Islet of Langerhans (tissue), 1 donor: Measurements from ENCODE around the gene RRP36.

Source experiments
- FAIRE-seq: peaks from one replicate; lab custom pipeline; 2011; peaks lifted over from hg19 to GRCh38; lab: Jason Lieb, UNC

RRP36 gene

DNA sequence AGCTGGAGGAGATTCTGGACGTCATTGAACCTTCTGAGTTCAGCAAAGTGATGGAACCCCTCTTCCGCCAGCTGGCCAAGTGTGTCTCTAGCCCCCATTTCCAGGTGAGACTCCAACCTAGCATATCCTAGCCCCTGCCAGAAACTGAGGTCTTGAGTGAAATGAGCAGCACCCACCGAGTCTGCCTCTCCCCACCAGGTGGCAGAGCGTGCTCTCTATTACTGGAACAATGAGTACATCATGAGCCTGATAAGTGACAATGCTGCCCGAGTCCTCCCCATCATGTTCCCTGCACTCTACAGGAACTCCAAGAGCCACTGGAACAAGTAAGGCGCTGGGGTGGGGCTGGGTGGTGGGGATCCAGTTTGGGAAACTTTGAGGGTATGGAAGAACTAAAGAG is 12.3 kb upstream of the RRP36 start:
- no peak for FAIRE-seq

DNA sequence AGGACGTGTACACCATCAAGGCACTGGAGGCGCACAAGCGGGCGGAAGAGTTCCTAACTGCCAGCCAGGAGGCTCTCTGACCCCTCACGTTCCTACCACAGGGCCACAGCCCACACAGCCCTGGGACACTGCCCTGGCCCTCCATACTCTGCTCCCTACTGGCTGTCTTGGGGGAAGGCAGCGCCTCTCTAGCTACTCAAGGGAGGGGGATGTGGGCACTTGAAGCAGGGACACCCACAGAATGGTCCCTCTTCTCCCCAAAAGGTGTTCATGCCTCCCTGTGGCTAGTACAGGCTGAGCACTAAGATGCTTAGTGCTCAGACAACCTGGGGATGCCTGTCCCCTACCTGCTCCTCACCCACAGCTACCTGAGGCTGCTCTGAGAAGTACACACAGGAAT is 10.2 kb upstream of the RRP36 start:
- no peak for FAIRE-seq

DNA sequence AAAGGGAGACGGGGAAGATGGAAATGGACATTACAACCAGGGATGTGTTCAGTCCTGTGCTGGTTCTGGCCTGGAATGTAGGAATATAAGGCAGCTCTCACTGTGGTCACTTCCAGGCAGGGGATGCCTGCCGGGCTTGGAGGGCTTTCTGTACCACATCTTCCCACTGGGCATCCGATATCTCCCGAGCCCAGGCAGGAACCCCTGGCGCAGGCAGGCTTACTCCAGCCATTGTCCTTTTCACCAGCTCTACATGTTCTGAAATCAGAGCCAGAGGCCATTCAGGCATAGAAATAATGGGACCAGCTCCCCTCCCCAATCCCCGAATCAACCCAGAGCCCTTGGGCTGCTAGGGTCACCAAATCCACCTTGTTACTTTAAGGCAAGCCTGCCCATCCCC is 9.1 kb upstream of the RRP36 start:
- FAIRE-seq, result no peak

DNA sequence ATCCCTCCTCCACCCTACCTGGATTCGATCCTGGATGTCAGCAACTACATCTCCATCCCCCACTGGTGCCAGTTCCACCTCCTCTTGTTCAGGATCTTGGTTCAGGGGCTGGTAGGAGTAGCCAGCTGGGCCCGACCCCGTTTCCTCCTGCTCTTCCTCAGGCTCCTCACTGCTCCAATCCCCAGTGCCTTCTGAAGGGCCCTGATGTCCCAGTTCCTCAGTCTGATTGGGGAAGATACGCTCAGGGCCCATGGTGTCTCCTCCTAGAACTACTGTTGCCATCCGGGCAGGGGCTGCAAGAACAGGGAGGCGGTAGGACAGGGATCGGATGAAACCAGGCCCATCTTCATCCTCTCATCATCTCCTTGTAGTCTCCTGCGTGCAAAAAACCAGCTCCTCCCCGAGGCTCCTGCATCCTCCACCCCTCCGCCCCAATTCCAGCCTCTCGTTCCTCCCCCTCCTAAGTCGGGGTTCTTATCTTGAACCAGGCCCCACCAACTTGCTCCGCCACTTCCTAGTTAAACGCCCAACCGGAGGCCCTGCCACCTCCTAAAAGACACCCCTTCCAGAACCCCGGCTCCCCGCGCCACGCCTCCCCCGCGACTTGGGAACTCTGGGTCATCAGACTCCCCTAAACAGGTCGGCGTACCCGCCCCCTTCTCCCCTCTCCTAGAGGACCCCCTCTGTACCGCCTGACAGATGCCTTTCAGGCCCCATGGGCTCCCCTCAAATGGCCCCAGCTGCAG is 8.2 kb upstream of the RRP36 start:
- no peak for FAIRE-seq

DNA sequence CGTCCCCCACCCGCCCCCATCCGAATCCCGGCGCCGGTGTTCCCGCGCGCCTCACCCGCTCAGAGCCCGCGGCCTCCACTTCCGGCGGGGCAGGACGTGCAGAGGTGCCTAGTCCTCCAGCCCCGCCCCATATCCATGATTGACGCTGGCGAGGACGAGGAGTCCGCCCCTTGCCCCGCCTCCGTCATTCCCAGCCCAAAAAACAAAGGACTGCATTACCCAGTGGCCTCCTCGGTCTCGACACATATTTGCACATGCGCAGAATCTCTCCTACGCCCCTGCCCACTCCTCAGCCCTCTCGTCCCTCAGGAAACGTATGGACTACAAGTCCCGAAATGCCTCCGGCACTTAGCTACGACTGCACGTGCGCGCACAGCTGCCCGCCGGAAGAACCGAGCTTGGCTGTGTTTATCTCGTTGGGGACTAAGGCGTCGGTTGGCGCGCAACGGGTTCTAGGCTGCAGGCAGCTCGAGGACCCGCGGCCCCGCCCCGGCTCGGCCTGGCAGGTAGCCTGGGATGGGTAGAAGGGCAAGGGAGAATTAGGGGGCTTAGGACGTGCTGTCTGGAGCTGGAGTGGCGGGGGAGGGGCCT is 7.5 kb upstream of the RRP36 start, which contains the start of the genes KLHDC3 and MEA1:
Gene KLHDC3, plus strand, starts transcription at position 407 of the 591 bp plus-strand sequence. CDS start 2,944 bp downstream, outside the sequence.
Gene MEA1, minus strand, starts transcription at position 104 of the 591 bp plus-strand sequence. CDS start 133 bp downstream, outside the sequence.
- FAIRE-seq, result peak; percentile 96

DNA sequence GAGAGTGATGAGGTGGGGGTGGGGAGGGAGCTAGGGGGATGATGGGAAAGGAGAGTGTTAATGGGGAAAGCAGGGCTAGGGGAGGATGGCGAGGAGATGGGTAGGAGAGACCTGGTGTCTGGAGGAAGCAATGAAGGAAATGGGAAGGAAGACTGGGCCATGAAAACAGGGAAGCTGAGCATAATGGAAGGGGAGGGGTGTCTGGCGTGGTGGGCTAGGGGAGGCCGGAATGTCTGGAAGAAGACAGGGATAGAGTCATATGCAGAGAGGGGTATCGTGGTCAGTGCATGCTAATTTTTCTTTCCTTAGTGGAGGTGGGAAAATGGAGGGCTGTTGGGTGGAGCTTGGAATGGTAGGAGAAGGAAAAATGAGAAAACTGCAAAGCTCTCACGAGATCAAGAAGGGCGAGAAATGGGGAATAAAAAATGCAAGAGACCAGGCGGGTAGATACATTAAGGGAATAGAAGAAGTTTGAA is 7.0 kb upstream of the RRP36 start:
- FAIRE-seq, result no peak

DNA sequence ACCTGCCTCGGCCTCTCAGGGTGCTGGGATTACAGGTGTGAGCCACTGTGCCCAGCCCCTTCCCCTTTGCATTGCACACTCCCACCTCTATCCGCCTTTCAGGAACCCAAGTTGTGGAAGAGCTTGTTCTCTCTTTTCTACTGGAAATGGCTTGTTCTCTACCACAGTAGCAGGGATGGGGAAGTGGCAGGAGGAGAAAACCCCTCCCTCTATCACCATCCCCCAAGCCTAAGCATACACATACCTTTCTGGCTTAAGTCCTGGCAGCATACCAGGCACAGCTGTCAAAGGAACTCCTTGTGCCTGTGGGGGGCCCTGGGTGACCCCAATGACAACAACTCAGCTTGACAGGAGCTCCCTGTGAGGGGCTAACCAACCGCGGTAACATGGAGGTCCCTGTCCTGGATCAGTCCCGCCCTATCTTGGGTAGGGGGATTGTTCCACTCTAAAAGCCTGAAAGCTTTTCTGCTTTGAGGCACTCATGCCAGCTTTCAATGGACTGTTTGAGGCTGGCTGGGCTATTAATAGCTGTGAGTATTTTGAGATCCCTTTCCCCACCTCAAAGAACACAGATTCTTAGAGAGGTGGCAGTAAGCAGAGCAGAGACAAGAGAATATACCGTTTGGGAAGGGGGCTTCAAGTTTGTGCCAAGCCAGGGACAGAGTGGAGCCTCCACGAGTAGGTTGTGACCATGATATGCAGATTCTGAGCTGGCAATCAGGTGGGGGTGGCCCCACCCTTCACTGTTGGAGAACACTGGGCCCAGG is 5.1 kb upstream of the RRP36 start:
- FAIRE-seq, result no peak

DNA sequence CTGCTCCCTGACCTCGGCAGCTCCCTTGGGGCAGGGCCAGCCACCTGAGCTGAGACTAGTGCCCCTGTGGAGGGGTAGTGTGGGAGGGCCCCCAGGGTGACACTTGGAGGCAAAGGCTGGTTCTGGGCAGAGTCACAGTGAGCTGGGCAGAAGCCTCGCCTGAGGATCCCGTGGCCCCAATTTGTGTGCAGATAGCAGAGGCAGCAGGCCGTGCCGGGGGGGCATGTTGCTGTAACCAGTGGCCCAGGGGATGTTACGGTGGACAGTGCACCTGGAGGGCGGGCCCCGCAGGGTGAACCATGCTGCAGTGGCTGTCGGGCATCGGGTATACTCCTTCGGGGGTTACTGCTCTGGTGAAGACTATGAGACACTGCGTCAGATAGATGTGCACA is 4.5 kb upstream of the RRP36 start:
- no peak for FAIRE-seq

DNA sequence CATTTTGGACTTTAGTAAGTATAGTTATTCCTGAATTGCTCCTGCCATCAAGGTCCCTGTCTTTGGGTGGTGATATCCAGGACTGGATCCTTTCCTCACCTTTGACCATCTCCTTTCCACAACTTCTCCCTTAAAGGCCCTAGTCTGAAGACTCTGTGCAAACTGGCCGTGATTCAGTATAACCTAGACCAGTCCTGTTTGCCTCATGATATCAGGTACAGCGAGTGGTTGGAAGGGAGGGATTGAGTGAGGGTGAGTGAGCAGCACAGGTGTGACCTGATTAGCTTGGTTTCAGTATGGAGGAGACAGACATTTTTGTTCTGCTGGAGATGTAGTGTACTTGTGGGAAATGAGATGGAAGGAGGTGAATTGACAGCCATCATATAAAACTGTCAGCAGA is 2.3 kb upstream of the RRP36 start:
- no peak for FAIRE-seq

DNA sequence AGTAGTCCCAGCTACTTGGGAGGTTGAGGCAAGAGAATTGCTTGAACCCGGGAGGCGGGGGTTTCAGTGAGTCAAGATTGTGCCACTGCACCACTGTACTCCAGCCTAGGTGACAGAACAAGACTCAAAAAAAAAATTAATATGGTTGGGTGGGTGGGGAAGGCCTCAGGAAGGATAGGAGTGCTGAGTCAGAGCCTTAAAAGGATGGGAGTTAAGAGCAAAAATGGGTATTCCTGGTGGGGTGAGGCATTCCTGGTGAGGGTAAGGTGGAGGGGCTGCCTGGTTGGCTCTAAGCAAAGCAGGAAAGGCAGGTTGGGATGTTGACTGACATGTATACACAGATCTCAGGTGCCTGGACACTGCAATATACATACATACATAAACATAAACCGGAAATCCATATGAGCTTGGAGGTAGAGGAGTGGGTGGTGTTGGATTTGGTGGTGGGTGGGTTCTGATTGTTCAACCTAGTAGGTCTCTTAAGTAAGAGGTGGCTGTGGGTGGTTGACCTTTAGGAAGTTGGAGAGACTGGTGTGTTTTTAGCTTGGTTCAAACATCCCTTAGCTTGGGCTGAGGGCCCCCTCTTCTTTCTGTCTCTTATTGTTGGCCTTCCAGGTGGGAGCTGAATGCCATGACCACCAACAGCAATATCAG is 1.2 kb upstream of the RRP36 start:
- FAIRE-seq, result no peak

DNA sequence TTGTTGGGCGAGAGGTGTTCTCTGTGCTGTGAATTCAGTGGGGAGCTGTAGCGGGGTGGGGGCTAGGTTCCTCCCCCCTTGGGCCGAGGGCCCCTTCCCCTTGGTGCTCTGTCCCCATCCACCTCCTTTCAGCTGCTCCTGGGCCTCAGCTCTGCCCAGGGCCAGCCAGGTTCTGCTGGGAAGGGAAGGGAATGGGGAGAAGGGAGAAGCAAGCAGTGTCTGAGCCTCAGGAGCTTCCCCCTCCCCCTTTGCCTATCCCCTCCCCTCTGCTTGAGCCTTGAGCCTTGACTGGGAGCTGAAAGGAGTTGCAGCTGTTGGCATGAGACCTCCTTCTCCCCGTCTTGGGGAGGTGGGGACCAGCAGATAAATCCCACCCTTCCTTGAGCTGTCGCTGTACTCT is 576 bp upstream of the RRP36 start:
- FAIRE-seq, result no peak

DNA sequence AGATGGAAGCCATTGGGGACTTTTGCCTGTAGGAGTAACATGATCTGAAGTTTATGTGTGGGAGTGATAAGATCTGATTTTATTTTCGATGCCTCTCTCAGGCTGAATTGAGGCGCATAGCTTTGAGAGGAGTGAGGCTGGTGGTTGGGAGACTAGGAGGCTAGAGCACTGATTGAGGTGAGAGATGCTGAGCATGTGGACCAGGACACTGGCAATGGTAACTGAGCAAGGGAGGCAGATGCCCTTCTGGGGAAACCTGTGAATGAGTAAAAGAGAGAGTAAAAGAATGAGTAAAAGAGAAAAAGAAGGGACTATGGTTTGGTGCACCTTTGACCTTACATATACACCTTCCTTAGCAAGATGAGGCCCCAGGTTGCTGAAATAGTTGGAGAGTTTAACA is 3.0 kb downstream of the RRP36 start:
- FAIRE-seq, result no peak

DNA sequence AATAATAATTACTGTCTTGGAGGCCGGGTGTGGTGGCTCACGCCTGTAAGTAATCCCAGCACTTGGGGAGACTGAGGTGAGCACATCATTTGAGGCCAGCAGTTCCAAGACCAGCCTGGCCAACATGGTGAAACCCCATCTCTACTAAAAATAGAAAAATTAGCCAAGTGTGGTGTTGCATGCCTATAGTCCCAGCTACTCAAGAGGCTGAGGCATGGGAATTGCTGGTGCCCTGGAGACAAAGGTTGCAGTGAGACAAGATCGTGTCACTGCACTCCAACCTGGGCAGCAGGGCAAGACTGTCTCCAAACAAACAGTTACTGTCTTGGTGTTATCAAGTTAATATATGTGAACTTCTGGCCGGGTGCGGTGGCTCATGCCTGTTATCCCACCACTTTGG is 4.9 kb downstream of the RRP36 start:
- FAIRE-seq, result no peak

DNA sequence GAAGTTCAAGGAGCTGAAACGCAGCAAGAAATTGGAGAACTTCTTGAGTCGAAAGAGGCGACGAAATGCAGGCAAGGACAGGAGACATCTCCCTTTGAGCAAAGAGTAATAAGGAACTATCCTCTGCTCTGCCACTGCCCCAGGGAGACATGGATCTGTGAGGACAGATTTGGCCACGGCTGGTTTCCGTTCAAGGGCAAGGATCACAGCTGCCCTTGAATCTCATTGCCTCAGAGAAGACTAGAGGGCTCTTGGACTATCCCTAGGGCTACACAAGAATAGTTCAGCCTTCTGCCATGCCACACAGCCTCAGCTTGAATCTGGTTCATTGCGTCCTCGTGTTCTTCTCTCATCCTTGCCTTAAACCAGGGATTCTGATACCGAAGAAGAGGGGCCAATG is 7.7 kb downstream of the RRP36 start:
- FAIRE-seq, result no peak

DNA sequence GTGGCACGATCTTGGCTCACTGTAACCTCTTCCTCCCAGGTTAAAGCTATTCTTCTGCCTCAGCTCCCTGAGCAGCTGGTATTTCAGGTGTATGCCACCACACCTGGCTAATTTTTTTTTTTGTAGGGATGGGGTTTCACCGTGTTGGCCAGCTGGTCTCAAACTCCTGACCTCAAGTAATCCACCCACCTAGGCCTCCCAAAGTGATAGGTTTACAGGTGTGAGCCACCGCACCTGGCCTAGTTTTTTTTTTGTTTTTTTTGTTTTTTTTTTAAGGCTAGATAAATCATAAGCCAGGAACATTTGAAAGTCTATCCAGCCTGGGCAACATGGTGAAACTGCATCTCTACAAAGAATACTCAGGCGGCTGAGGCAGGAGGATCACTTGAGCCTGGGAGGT is 10.9 kb downstream of the RRP36 start:
- no peak for FAIRE-seq

DNA sequence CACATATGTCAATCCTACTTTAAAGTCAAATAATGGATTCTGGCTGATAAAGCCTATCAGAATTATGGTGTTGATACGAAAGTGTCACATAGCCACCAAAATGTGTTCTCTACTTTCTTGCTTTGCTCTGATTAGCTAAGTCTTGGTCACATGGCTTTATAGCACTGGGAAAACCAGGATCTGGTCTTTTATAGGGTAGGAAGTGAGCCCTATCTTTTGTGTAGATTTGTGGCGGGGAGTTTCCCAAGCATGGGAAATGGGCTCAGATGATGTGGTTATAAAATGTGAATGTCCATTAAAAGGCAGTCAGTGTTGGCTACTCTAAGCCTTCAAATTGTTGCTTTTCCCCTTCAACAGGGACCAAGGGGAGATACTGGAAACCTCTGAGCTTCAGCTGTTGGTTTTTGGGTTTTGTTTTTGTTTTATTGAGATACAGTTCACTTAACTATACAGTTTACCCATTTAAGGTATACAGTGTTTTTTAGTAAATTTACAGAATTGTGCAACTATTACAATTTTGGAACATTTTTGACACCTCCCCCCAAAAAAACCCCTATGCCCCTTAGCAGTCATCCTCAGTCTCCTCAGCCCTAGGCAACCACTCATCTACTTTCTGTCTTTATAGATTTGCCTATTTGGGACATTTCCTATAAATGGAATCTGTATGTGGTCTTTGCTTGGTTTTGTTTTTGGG is 12.2 kb downstream of the RRP36 start:
- FAIRE-seq, result no peak

DNA sequence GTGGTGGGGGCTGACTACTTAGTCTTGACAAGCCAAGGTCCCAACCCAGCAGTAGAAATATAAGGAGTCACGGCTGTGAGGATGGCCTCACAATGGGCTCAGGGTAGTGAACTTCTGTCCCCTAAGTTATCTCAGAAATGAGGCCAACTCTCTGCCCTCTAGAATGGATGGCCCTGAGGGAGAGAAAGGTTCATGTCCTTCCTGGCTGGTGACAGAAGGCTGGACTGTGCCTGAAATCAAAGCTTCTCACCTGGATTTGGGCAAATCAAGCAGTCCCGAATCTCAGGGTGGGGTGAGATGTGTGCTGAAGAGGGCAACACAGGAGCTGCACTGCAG is 12.7 kb downstream of the RRP36 start:
- FAIRE-seq, result no peak

DNA sequence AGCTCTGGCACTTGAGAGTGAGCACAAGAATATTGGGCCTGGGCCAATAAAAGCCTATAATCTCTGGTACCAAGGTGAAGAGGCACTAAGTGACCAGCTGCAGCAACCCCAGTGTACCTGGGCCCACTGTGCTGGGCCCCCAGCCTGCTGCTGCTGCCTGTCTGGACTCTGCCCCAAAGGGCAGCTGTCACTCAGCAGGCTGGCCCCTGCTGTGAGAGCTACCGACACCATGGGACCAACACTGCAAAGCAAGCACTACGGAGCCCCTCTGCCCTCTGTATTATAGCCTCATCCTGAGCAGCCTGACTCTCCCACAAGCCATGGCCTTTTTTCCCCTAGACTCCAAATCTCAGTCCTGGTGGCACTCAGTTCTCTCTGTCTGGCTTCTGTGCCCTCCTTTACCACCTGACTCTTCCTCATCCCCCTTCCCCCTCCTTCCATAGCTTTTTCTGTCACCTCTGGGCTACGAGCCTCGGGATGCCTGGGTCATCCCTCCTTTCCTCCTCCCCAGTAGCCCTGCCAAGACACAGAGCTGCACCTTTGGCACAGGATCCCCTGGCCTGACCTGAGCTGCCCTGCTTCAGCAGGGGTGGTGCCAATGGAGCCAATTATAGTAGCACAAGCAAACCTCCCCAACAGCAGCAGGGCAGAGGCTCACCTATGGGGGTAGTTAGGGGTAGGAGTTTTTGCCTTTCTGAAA is 14.2 kb downstream of the RRP36 start:
- no peak for FAIRE-seq

DNA sequence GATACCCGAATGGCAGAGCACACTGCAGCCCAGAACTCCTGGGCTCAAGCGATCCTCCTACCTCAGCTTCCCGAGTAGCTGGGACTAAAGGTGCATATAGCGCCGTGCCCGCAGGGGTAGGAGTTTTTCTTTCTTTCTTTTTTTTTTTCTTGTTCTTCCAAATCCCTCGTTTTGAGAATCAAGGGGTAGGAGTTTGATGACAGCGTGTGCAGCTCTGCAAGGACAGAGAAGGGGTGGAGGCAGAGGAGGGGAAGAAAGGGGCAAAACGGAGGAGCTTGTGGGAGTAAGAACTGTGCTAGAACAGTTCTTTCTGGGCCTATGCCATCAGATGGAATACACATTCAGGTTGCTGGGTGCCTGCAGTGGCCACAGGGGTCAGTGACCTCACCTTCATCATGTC is 15.3 kb downstream of the RRP36 start:
- no peak for FAIRE-seq

DNA sequence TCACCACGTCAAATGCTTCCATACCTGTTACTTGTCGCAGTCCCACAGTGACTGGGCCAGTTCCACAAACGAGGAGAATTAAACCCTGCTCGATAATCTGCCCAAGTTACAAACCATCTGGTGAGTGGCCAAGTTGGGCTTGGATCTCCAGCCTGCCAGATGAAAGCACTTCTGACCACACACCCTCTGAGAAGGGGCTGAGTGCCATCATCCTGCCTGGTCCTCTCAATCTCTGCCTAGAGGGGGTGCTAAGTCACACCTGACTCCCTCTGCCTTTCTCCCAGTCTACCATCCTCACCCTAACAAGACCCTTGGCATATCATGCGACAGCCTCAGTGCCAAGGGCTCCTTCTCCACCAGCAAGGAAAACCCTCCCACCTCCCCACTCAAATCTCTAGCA is 15.8 kb downstream of the RRP36 start:
- FAIRE-seq, result no peak

DNA sequence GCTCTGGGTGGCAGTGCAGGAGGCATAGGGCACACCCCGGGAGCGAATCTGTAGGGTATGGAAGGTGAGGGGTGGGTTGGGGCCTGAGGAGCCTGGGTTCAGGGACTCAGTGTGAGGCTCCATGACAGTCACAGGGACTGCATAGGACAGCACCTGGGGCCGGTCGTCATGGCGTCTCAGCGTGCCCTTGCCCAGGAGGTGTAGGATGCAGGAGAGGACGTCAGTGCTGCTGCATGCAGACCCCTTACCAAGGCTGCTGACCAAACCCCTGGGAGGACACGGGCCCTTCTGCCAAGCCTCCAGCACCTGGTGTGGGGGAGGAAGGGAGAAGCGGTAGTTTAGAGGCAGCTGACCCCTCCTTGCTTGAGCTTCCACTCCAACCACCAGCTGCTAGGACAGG is 16.3 kb downstream of the RRP36 start:
- FAIRE-seq, result no peak

DNA sequence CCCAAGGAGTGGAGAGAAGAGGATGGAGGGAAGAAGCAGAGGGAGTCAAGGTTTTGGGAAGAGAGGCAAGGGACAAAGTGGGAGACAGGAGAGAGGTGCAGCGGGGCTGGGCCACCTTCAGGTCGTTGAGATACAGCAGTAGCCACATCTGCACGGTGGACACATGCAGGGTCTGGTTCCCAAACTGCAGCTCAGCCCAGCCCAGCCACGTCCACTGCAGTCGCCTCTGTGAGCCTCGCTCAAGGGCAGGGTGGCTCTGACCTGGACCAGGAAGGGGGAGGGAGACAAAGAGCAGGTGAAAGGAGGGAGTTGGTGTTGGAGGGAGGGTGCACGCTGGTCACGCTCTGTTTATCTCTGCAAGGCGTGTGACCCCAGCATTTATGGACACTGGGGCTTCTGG is 17.3 kb downstream of the RRP36 start:
- no peak for FAIRE-seq
